ENCODE measurements around the gene CKAP2L.

DNA sequence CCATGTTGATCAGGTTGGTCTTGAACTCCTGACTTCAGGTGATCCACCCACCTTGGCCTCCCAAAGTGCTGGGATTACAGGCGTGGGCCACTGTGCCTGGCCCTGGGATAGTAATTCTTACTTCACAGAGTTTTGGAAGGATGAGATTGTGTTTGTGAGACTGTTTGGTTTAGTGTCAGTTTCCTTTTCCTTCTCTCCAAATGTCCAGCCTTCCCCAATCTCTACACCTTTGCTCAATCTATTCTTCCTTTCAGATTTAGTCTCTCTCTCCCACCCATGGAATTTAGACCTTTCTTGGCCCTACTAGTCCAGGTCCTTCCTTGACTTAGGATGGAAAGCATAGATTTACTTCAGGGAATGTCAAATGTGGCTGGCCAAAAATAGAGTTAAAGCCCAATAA, 32.1 kb upstream of the CKAP2L start:
- TF ChIP-seq, protein P1, sequence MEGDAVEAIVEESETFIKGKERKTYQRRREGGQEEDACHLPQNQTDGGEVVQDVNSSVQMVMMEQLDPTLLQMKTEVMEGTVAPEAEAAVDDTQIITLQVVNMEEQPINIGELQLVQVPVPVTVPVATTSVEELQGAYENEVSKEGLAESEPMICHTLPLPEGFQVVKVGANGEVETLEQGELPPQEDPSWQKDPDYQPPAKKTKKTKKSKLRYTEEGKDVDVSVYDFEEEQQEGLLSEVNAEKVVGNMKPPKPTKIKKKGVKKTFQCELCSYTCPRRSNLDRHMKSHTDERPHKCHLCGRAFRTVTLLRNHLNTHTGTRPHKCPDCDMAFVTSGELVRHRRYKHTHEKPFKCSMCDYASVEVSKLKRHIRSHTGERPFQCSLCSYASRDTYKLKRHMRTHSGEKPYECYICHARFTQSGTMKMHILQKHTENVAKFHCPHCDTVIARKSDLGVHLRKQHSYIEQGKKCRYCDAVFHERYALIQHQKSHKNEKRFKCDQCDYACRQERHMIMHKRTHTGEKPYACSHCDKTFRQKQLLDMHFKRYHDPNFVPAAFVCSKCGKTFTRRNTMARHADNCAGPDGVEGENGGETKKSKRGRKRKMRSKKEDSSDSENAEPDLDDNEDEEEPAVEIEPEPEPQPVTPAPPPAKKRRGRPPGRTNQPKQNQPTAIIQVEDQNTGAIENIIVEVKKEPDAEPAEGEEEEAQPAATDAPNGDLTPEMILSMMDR (IDR thresholded peaks at IDR 0.05 in 4 of 5, conservative IDR thresholded peaks at IDR 0.05 in 1 of 5), result no peak
- no peak for TF ChIP-seq POLR2A (IDR thresholded peaks at IDR 0.05)
